G401 (cell line): ENCODE data around the gene RTTN. TPM values are rescaled to one million over a fixed set of nuclear protein-coding genes. Genes with fewer than 3 reads are reported as not detected.
A peak's percentile ranks its signal among the peaks of the same experiment; 100 is the strongest.
"Not testable (repeated sequence)": the region's sequence is repeated elsewhere in the genome, so short reads cannot be mapped to it uniquely, and the experiment has no call there.

Experiments
- DNase-seq: peaks from one replicate; pipeline ENCODE4 v3.0.0-alpha.2; 2015; ENCODE audit warnings: low spot score
- in situ Hi-C: cut with HindIII; loops from 2 replicates; pipeline ENCODE4 v1.10.0; 2016; ENCODE audit warnings: low sequenced_read_pairs, mixed read lengths
- total RNA-seq: library from RNA; depleted of rRNA; stranded (reverse); fragments of >200 nt; shearing (Covaris generic); gene quantifications from 2 replicates; pipeline ENCODE4 v1.2.3, GENCODE V29; 2014

Gene RTTN
- total RNA-seq, 1 experiment from 2014 or later = 24.7 TPM

GRCh38 chr18:70107091-70107490, 98.4 kb downstream of the RTTN start:
- in situ Hi-C loops = no loop called here
- DNase-seq = peak; percentile 63

- in situ Hi-C loops, DNase-seq: not testable (repeated sequence)
Observed at GRCh38 chr18:70102854-70103253, 102.6 kb downstream of the RTTN start.

- in situ Hi-C loops = no loop called here
- no peak for DNase-seq
Observed at GRCh38 chr18:70089858-70090257, 115.6 kb downstream of the RTTN start.

- DNase-seq = no peak
- in situ Hi-C loops = no loop called here
Observed at GRCh38 chr18:70086085-70086484, 119.4 kb downstream of the RTTN start.

GRCh38 chr18:70085641-70086040, 119.8 kb downstream of the RTTN start:
- DNase-seq = no peak
- in situ Hi-C loops = no loop called here

GRCh38 chr18:70082430-70082829, 123.1 kb downstream of the RTTN start:
- in situ Hi-C loops = no loop called here
- DNase-seq = peak; percentile 16

- no peak for DNase-seq
- in situ Hi-C loops = no loop called here
Observed at GRCh38 chr18:70078106-70078505, 127.4 kb downstream of the RTTN start.

GRCh38 chr18:70075906-70076305, 129.6 kb downstream of the RTTN start:
- in situ Hi-C loops = no loop called here
- DNase-seq = no peak

- in situ Hi-C loops = no loop called here
- no peak for DNase-seq
Observed at GRCh38 chr18:70074116-70074515, 131.4 kb downstream of the RTTN start.

- no peak for DNase-seq
- in situ Hi-C loops = no loop called here
Observed at GRCh38 chr18:70073432-70073831, 132.1 kb downstream of the RTTN start.

GRCh38 chr18:70072678-70073077, 132.8 kb downstream of the RTTN start:
- DNase-seq = peak; percentile 30
- in situ Hi-C loops = no loop called here

- DNase-seq = no peak
Observed at GRCh38 chr18:70069965-70070364, 135.5 kb downstream of the RTTN start.

GRCh38 chr18:70069382-70069781, 136.1 kb downstream of the RTTN start:
- DNase-seq = no peak
- in situ Hi-C loops = no loop called here

More at GRCh38 chr18:70069965-70070364, 135.5 kb downstream of the RTTN start:
- in situ Hi-C loops = no loop called here

- in situ Hi-C loops = no loop called here
- DNase-seq = no peak
Observed at GRCh38 chr18:70068981-70069380, 136.5 kb downstream of the RTTN start.

- no peak for DNase-seq
- in situ Hi-C loops = no loop called here
Observed at GRCh38 chr18:70059684-70060083, 145.8 kb downstream of the RTTN start.

GRCh38 chr18:70058916-70059315, 146.6 kb downstream of the RTTN start:
- no peak for DNase-seq
- in situ Hi-C loops = no loop called here

GRCh38 chr18:70047931-70048603, 157.4 kb downstream of the RTTN start:
- in situ Hi-C loops = no loop called here
- DNase-seq = no peak

- no peak for DNase-seq
- in situ Hi-C loops = no loop called here
Observed at GRCh38 chr18:70046796-70047195, 158.7 kb downstream of the RTTN start.

GRCh38 chr18:70046207-70046606, 159.3 kb downstream of the RTTN start:
- DNase-seq = no peak
- in situ Hi-C loops = no loop called here

- DNase-seq = no peak
- in situ Hi-C loops = no loop called here
Observed at GRCh38 chr18:70044632-70045031, 160.9 kb downstream of the RTTN start.

- no peak for DNase-seq
- in situ Hi-C loops = no loop called here
Observed at GRCh38 chr18:70041459-70042050, 163.9 kb downstream of the RTTN start.
